B cell (primary cell): ENCODE measurements around the gene TMEM131. TPM values are rescaled to one million over a fixed set of nuclear protein-coding genes. Genes with fewer than 3 reads are reported as not detected.

ENCODE experiments used
- ATAC-seq: fragments of 200-7000 bp; cut with Tn5 transposase; one replicate; pipeline ENCODE4 v1.10.0; 2021; ENCODE audit warnings: low read depth, mild to moderate bottlenecking, moderate number of reproducible peaks, moderate library complexity
- CTCF ChIA-PET: fragments of 350-600 bp; sonication (Branson Sonifier 250); formaldehyde crosslinking; loops from one replicate; lab custom pipeline; 2021; ENCODE audit warnings: antibody characterized with exemption, inconsistent platforms; lab: Charles Lee
- POLR2A ChIA-PET: fragments of 350-600 bp; sonication (Branson Sonifier 250); formaldehyde crosslinking; loops from one replicate; lab custom pipeline; 2021; ENCODE audit warnings: antibody characterized with exemption; lab: Charles Lee
- DNase-seq: peaks from one replicate; pipeline ENCODE4 v3.0.0; 2013
- H2AFZ ChIP-seq: 2 replicates; pipeline ENCODE4 v1.6.1; 2012; ENCODE audit warnings: mild to moderate bottlenecking, low read depth, low read length; ENCODE audit not compliant: insufficient read depth, poor library complexity, severe bottlenecking
- H3K27ac ChIP-seq, 2 donors: 1 replicate in 1 of 2; 2 replicates in 1 of 2; pipeline ENCODE4 v1.5.1; 2012 to 2013; ENCODE audit warnings: low read length in 2 of 2, mild to moderate bottlenecking in 2 of 2, moderate library complexity in 1 of 2
- H3K27me3 ChIP-seq, 4 experiments: fragments of 200-600 bp in 1 of 4; sonication (generic) in 1 of 4; replicated peaks in 1 of 4; 1 replicate in 2 of 4; 2 replicates in 2 of 4; pipeline versions ENCODE4 v1.6.1 to v1.7.0; 2013 to 2016; ENCODE audit warnings: low read length in 3 of 4, mild to moderate bottlenecking in 2 of 4, mixed read lengths in 1 of 4, moderate library complexity in 1 of 4; ENCODE audit not compliant: insufficient read depth in 4 of 4, control insufficient read depth in 3 of 4; ENCODE audit errors: control extremely low read depth in 1 of 4
- H3K36me3 ChIP-seq, 2 experiments: replicated peaks in 1 of 2; 1 replicate in 1 of 2; 2 replicates in 1 of 2; pipeline versions ENCODE4 v1.6.1 to v1.7.1; 2013; ENCODE audit warnings: low read length in 1 of 2; ENCODE audit not compliant: insufficient read depth in 2 of 2, control insufficient read depth in 1 of 2; ENCODE audit errors: control extremely low read depth in 1 of 2, extremely low read depth in 1 of 2
- H3K4me1 ChIP-seq, 2 donors: fragments of 200-600 bp in 1 of 2; sonication (generic) in 1 of 2; 1 replicate in 1 of 2; 2 replicates in 1 of 2; pipeline versions ENCODE4 v1.5.1 to v1.6.1; 2013 to 2017; ENCODE audit warnings: low read length in 2 of 2; ENCODE audit not compliant: control insufficient read depth in 2 of 2, insufficient read depth in 2 of 2
- H3K4me2 ChIP-seq: replicated peaks from 2 replicates; pipeline ENCODE3; 2012; ENCODE audit warnings: mild to moderate bottlenecking, low read depth, low read length; ENCODE audit not compliant: poor library complexity, severe bottlenecking
- H3K4me3 ChIP-seq, 5 experiments: fragments of 200-600 bp in 1 of 5; sonication (generic) in 1 of 5; 1 replicate in 3 of 5; 2 replicates in 2 of 5; pipeline versions ENCODE4 v1.5.1 to v1.7.0; 2011 to 2016; ENCODE audit warnings: low read length in 4 of 5, mild to moderate bottlenecking in 4 of 5, low read depth in 2 of 5, control low read depth in 1 of 5, moderate library complexity in 1 of 5; ENCODE audit not compliant: insufficient read depth in 1 of 5; ENCODE audit errors: control extremely low read depth in 1 of 5, extremely low read depth in 1 of 5
- H3K79me2 ChIP-seq: fragments of 200-600 bp; sonication (generic); one replicate; pipeline ENCODE4 v1.6.0; 2016; ENCODE audit warnings: low read length; ENCODE audit not compliant: control insufficient read depth, insufficient read depth
- H3K9ac ChIP-seq: fragments of 200-600 bp; sonication (generic); 2 replicates; pipeline ENCODE4 v1.6.1; 2017; ENCODE audit warnings: mild to moderate bottlenecking, low read length, moderate library complexity
- H3K9me3 ChIP-seq, 3 donors: one replicate each; pipeline versions ENCODE4 v1.6.1 to v1.7.1; 2013; ENCODE audit warnings: low read length in 2 of 3; ENCODE audit not compliant: control insufficient read depth in 2 of 3, insufficient read depth in 1 of 3; ENCODE audit errors: control extremely low read depth in 1 of 3
- H4K20me1 ChIP-seq: 2 replicates; pipeline ENCODE4 v1.6.0; 2012; ENCODE audit warnings: mild to moderate bottlenecking, low read length; ENCODE audit not compliant: insufficient read depth, control insufficient read depth, poor library complexity, severe bottlenecking
- H3K27ac Mint-ChIP-seq: one replicate; pipeline ENCODE4 v1.8.0; 2021; ENCODE audit warnings: mixed read lengths
- H3K27me3 Mint-ChIP-seq: one replicate; pipeline ENCODE4 v1.8.0; 2021; ENCODE audit warnings: mixed read lengths
- H3K4me1 Mint-ChIP-seq: one replicate; pipeline ENCODE4 v1.8.0; 2021; ENCODE audit warnings: mixed read lengths
- H3K4me3 Mint-ChIP-seq: one replicate; pipeline ENCODE4 v1.8.0; 2021; ENCODE audit warnings: mixed read lengths
- H3K9me3 Mint-ChIP-seq: one replicate; pipeline ENCODE4 v1.8.0; 2022; ENCODE audit warnings: mixed read lengths; ENCODE audit not compliant: insufficient read depth
- CTCF ChIP-seq: fragments of 200-600 bp; IDR thresholded peaks from one replicate; pipeline ENCODE4 v1.8.0; 2022; ENCODE audit warnings: antibody characterized with exemption, mild to moderate bottlenecking
- EZH2 ChIP-seq: IDR thresholded peaks from 2 replicates; pipeline ENCODE4 v1.6.1; 2012; ENCODE audit warnings: borderline replicate concordance, low read depth, mild to moderate bottlenecking, moderate library complexity, low read length; ENCODE audit not compliant: insufficient read depth, poor library complexity, severe bottlenecking
- WGBS: methylation state at CpG from one replicate; pipeline ENCODE4 v1.1.5; 2013; ENCODE audit warnings: missing lambda C conversion rate; ENCODE audit not compliant: insufficient coverage; 5-methylcytosine and 5-hydroxymethylcytosine counted together
- intact Hi-C: fragments of 100-400 bp; cut with micrococcal nuclease; formaldehyde crosslinking; loops from one replicate; pipeline ENCODE4 v1.10.0; 2022
- polyA plus RNA-seq: library from polyadenylated mRNA; depleted of rRNA; stranded (reverse); fragments of >200 nt; gene quantifications from 2 replicates; pipeline ENCODE4 v1.2.3, GENCODE V29; 2012
- total RNA-seq, 2 donors: library from RNA; stranded (reverse); fragments of 120-200 nt in 1 of 2; gene quantifications; 1 replicate in 1 of 2; 2 replicates in 1 of 2; pipeline versions ENCODE4 v1.2.3 to v1.2.4, GENCODE V29; 2013 to 2022

Gene TMEM131
- total and polyA plus RNA-seq, 2 donors (not counting 1 experiment from before 2014, with no cell fraction given): 24.3 to 101 TPM

- intact Hi-C loops: no loop called here
- Histone ChIP-seq H3K9me3 (peaks cover 0 to 4% (median 0%) of the 10 kb centered on the region in 3 donors), H3K36me3 (no peaks in the 10 kb centered on the region), H4K20me1 (no peaks in the 10 kb centered on the region), H3K4me1 (no peaks in the 10 kb centered on the region), H3K27me3 (no peaks in the 10 kb centered on the region), H3K4me2 (no peak overlapping the region), H3K4me3 (no peak overlapping the region), H3K79me2 (peaks cover 4% of the 10 kb centered on the region), H2AFZ (no peak overlapping the region), H3K9ac (no peak overlapping the region), H3K27ac (no peak overlapping the region)
- Mint-ChIP-seq H3K9me3 (no peaks in the 10 kb centered on the region), H3K27ac (no peak overlapping the region), H3K4me1 (peaks cover 5% of the 10 kb centered on the region), H3K27me3 (no peaks in the 10 kb centered on the region), H3K4me3 (no peak overlapping the region)
- CTCF ChIA-PET: no interaction called here
- ATAC-seq (no peak), DNase-seq (no peak)
- no peak for TF ChIP-seq CTCF
- TF ChIP-seq EZH2: no peak
- WGBS: 89% methylated on average over 8 of the region's 17 CpGs
- POLR2A ChIA-PET: no interaction called here
Measured at GRCh38 chr2:97724501-97724900, 271.2 kb downstream of the TMEM131 start.

GRCh38 chr2:97724073-97724410 lies 271.7 kb downstream of the TMEM131 start:
- Histone ChIP-seq H3K4me1 (peaks cover 4% of the 10 kb centered on the region in 2 donors), H3K4me3 (no peak overlapping the region), H3K9ac (no peak overlapping the region), H3K27me3 (no peaks in the 10 kb centered on the region), H3K36me3 (no peaks in the 10 kb centered on the region), H4K20me1 (no peaks in the 10 kb centered on the region), H3K27ac (no peak overlapping the region), H2AFZ (no peak overlapping the region), H3K9me3 (peaks cover 0 to 8% (median 0%) of the 10 kb centered on the region in 3 donors), H3K79me2 (peaks cover 8% of the 10 kb centered on the region), H3K4me2 (no peak overlapping the region)
- Mint-ChIP-seq H3K4me1 (peaks cover 9% of the 10 kb centered on the region), H3K27me3 (no peaks in the 10 kb centered on the region), H3K9me3 (no peaks in the 10 kb centered on the region), H3K27ac (no peak overlapping the region), H3K4me3 (no peak overlapping the region)
- TF ChIP-seq CTCF (no peak), EZH2 (no peak)
- ChIA-PET CTCF (interaction anchor here (0.7 kb wide), 1 partner anchor 16 kb away, joined by 3 read pairs; no protein-coding TSS in a partner anchor), POLR2A (no interaction called here)
- intact Hi-C loops: no loop called here
- no peak for DNase-seq
- 90% methylated on average over 41 of the region's 41 CpGs for WGBS
- no peak for ATAC-seq
